A549 (cell line): Measurements from ENCODE around the gene PITPNM3. TPM values are rescaled to one million over a fixed set of nuclear protein-coding genes. Genes with fewer than 3 reads are reported as not detected.

Experiments used
- ATAC-seq, 2 experiments: fragments of 200-7000 bp in 1 of 2; fragments of >200 bp in 1 of 2; cut with Nextera tagmentation in 1 of 2; cut with Tn5 transposase in 1 of 2; 3 replicates each; pipeline versions ENCODE4 v1.8.0 to v1.9.1; 2018 to 2020; ENCODE audit warnings: mild to moderate bottlenecking in 1 of 2, moderate library complexity in 1 of 2
- CTCF ChIA-PET: fragments of 300-600 bp; sonication (Branson Sonifier 250); formaldehyde crosslinking; extraction: SDS; loops from one replicate; lab custom pipeline; 2021; ENCODE audit warnings: antibody characterized with exemption, inconsistent platforms; lab: Yijun Ruan, JAX
- POLR2A ChIA-PET: fragments of 350-600 bp; formaldehyde crosslinking; extraction: SDS; loops from one replicate; lab custom pipeline; 2021; ENCODE audit warnings: antibody characterized with exemption, inconsistent platforms; lab: Yijun Ruan, JAX
- DNase-seq, 2 experiments: peaks; one replicate each; pipeline versions ENCODE4 v3.0.0 to v3.0.0-alpha.2; 2011 to 2016; ENCODE audit warnings: low read depth in 1 of 2, low spot score in 1 of 2
- FAIRE-seq: peaks from 2 replicates; lab custom pipeline; 2011; peaks lifted over from hg19 to GRCh38; lab: Jason Lieb, UNC
- H3K27ac ChIP-seq, 2 experiments: fragments of >200 bp; sonication (Bioruptor Twin); formaldehyde crosslinking; 3 replicates each; pipeline ENCODE4 v1.5.1; 2016 to 2017
- H3K4me1 ChIP-seq: fragments of >200 bp; sonication (Bioruptor Twin); formaldehyde crosslinking; 3 replicates; pipeline ENCODE4 v1.6.1; 2016
- H3K4me2 ChIP-seq: fragments of >200 bp; sonication (Bioruptor Twin); formaldehyde crosslinking; 3 replicates; pipeline ENCODE4 v1.6.1; 2016
- H3K4me3 ChIP-seq: fragments of >200 bp; sonication (Bioruptor Twin); formaldehyde crosslinking; 3 replicates; pipeline ENCODE4 v1.5.1; 2016
- H3K9me3 ChIP-seq: fragments of >200 bp; sonication (Bioruptor Twin); formaldehyde crosslinking; 3 replicates; pipeline ENCODE4 v1.6.1; 2016
- ATOH8 ChIP-seq: fragments of 250-450 bp; sonication (Bioruptor Pico); IDR thresholded peaks from 2 replicates; pipeline ENCODE4 v1.5.0; 2020; ENCODE audit warnings: low read depth, mild to moderate bottlenecking, moderate library complexity
- CBX2 ChIP-seq: fragments of 200-600 bp; sonication (generic); IDR thresholded peaks from 2 replicates; pipeline ENCODE4 v1.6.1; 2016; ENCODE audit warnings: low read depth, mild to moderate bottlenecking, borderline replicate concordance
- CEBPB ChIP-seq, 2 experiments: fragments of >200 bp in 1 of 2; sonication (Bioruptor Twin) in 1 of 2; formaldehyde crosslinking in 1 of 2; IDR thresholded peaks; 2 replicates each; pipeline ENCODE4 v1.6.1; 2012 to 2016
- CHD2 ChIP-seq: fragments of 150-350 bp; IDR thresholded peaks from 2 replicates; pipeline ENCODE4 v1.6.1; 2014; ENCODE audit warnings: low read length; ENCODE audit not compliant: partially characterized antibody
- EP300 ChIP-seq, 2 experiments: fragments of >200 bp; sonication (Bioruptor Twin); formaldehyde crosslinking; IDR thresholded peaks; 2 replicates in 1 of 2; 3 replicates in 1 of 2; pipeline ENCODE4 v1.6.1; 2016 to 2017
- ESRRA ChIP-seq: fragments of 150-350 bp; IDR thresholded peaks from 2 replicates; pipeline ENCODE4 v1.6.1; 2014; ENCODE audit warnings: mild to moderate bottlenecking, low read length, borderline replicate concordance
- FOSB ChIP-seq: fragments of 250-450 bp; sonication (Bioruptor Pico); IDR thresholded peaks from 2 replicates; pipeline ENCODE4 v1.5.0; 2020; ENCODE audit warnings: mild to moderate bottlenecking, moderate library complexity
- HDAC2 ChIP-seq: fragments of 200-600 bp; sonication (generic); IDR thresholded peaks from 2 replicates; pipeline ENCODE4 v1.6.1; 2016
- HES2 ChIP-seq: fragments of >200 bp; sonication (Bioruptor Twin); formaldehyde crosslinking; IDR thresholded peaks from 2 replicates; pipeline ENCODE4 v1.6.1; 2016
- HEYL ChIP-seq: fragments of 250-450 bp; sonication (Bioruptor Pico); IDR thresholded peaks from 2 replicates; pipeline ENCODE4 v1.8.0; 2021; ENCODE audit warnings: mild to moderate bottlenecking, moderate library complexity
- HOXA7 ChIP-seq: fragments of 250-450 bp; sonication (Bioruptor Pico); IDR thresholded peaks from 2 replicates; pipeline ENCODE4 v1.5.0; 2020; ENCODE audit warnings: mild to moderate bottlenecking, moderate library complexity
- HOXB5 ChIP-seq: fragments of 250-450 bp; sonication (Bioruptor Pico); IDR thresholded peaks from 2 replicates; pipeline ENCODE4 v1.5.0; 2020; ENCODE audit warnings: mild to moderate bottlenecking, moderate library complexity
- JUN ChIP-seq, 2 experiments: fragments of >200 bp; sonication (Bioruptor Twin); formaldehyde crosslinking; IDR thresholded peaks; 2 replicates in 1 of 2; 3 replicates in 1 of 2; pipeline ENCODE4 v1.6.1; 2016 to 2017
- KDM5A ChIP-seq: fragments of 200-600 bp; sonication (generic); IDR thresholded peaks from 2 replicates; pipeline ENCODE4 v1.6.1; 2016; ENCODE audit warnings: antibody characterized with exemption, mild to moderate bottlenecking
- MAX ChIP-seq: IDR thresholded peaks from 2 replicates; pipeline ENCODE4 v1.6.1; 2012
- NFE2L2 ChIP-seq: fragments of 150-350 bp; conservative IDR thresholded peaks from 2 replicates; pipeline ENCODE4 v1.6.1; 2014; ENCODE audit warnings: low read length
- NPAS2 ChIP-seq: fragments of 250-450 bp; sonication (Bioruptor Pico); IDR thresholded peaks from 2 replicates; pipeline ENCODE4 v1.8.0; 2022; ENCODE audit warnings: mild to moderate bottlenecking, moderate library complexity, borderline replicate concordance
- NR3C1 ChIP-seq: fragments of >200 bp; sonication (Bioruptor Twin); formaldehyde crosslinking; IDR thresholded peaks from 3 replicates; pipeline ENCODE4 v1.6.1; 2017
- RARB ChIP-seq: fragments of 250-450 bp; sonication (Bioruptor Pico); IDR thresholded peaks from 2 replicates; pipeline ENCODE4 v1.8.0; 2021; ENCODE audit warnings: mild to moderate bottlenecking, moderate library complexity
- RCOR1 ChIP-seq: fragments of 150-350 bp; IDR thresholded peaks from 2 replicates; pipeline ENCODE4 v1.6.1; 2014; ENCODE audit warnings: antibody characterized with exemption, low read length, low read depth
- REST ChIP-seq: fragments of 200-600 bp; sonication (generic); IDR thresholded peaks from 2 replicates; pipeline ENCODE4 v1.6.1; 2016; ENCODE audit warnings: antibody characterized with exemption, mild to moderate bottlenecking, moderate library complexity
- RFX5 ChIP-seq: fragments of 450-650 bp; IDR thresholded peaks from 2 replicates; pipeline ENCODE4 v1.7.1; 2014; ENCODE audit warnings: antibody characterized with exemption, mild to moderate bottlenecking, moderate library complexity
- SREBF2 ChIP-seq: fragments of 450-650 bp; IDR thresholded peaks from 2 replicates; pipeline ENCODE4 v1.6.1; 2014; ENCODE audit warnings: mild to moderate bottlenecking, moderate library complexity
- TFCP2L1 ChIP-seq: fragments of 250-450 bp; sonication (Bioruptor Pico); IDR thresholded peaks from 2 replicates; pipeline ENCODE4 v1.5.0; 2021; ENCODE audit warnings: mild to moderate bottlenecking
- TP53 ChIP-seq: fragments of 250-450 bp; sonication (Bioruptor Pico); IDR thresholded peaks from 2 replicates; pipeline ENCODE4 v1.5.0; 2021; ENCODE audit warnings: mild to moderate bottlenecking, moderate library complexity
- ZFP36 ChIP-seq: fragments of 450-650 bp; IDR thresholded peaks from 2 replicates; pipeline ENCODE4 v1.6.1; 2014; ENCODE audit warnings: borderline replicate concordance; ENCODE audit not compliant: partially characterized antibody
- WGBS: methylation state at CpG from one replicate; pipeline ENCODE4 v1.1.6; 2017; ENCODE audit errors: missing lambda C conversion rate; 5-methylcytosine and 5-hydroxymethylcytosine counted together
- polyA plus RNA-seq, 4 experiments: library from polyadenylated mRNA; depleted of rRNA in 3 of 4; stranded (reverse); fragments of >200 nt; fragmentation: RNase III in 1 of 4; extraction: RNeasy Plus Mini Kit Qiagen cat#74134 plus additional on column Dnase treatment in 1 of 4; gene quantifications; 2 replicates in 3 of 4; 3 replicates in 1 of 4; pipeline ENCODE4 v1.2.3, GENCODE V29; 2011 to 2017

PITPNM3 gene
- polyA plus RNA-seq, 2 of the 4 experiments (the other 2 are of a cell fraction), result 0.80 to 2.2 TPM

GRCh38 chr17:6470146-6470718, 86.1 kb downstream of the PITPNM3 start:
- 91% methylated on average over 24 of the region's 24 CpGs for WGBS
- ChIA-PET CTCF (interaction anchor here (0.7 to 6.9 kb wide), 16 partner anchors 9 to 383 kb away, joined by 3 to 105 read pairs (median 38); no protein-coding TSS in a partner anchor), POLR2A (interaction anchor here (0.6 kb wide), 1 partner anchor 165 kb away, joined by 3 read pairs; no protein-coding TSS in a partner anchor)
- Histone ChIP-seq H3K9me3 (0 out of 3 replicates have a peak, but pooled peaks cover 5% of the 10 kb centered on the region), H3K27ac (no peak overlapping the region), H3K4me1 (peaks cover 24% of the 10 kb centered on the region), H3K4me3 (no peak overlapping the region), H3K4me2 (no peak overlapping the region)
- DNase-seq (no peak), ATAC-seq (no peak), FAIRE-seq (no peak)
- TF ChIP-seq CEBPB (IDR thresholded peaks at IDR 0.05), result no peak
- TF ChIP-seq RARB (CRISPR knock-in tag), result no peak
- no peak for TF ChIP-seq FOSB (CRISPR knock-in tag)
- no peak for TF ChIP-seq RFX5
- TF ChIP-seq TFCP2L1 (CRISPR knock-in tag), result no peak
- no peak for TF ChIP-seq CHD2
- no peak for TF ChIP-seq ATOH8
- no peak for TF ChIP-seq ZFP36
- no peak for TF ChIP-seq TP53 (CRISPR knock-in tag)
- TF ChIP-seq EP300 (IDR thresholded peaks at IDR 0.05), result no peak
- no peak for TF ChIP-seq REST
- no peak for TF ChIP-seq SREBF2
- no peak for TF ChIP-seq HOXB5 (CRISPR knock-in tag)
- no peak for TF ChIP-seq HES2
- no peak for TF ChIP-seq HDAC2
- TF ChIP-seq NPAS2 (CRISPR knock-in tag), result no peak
- no peak for TF ChIP-seq RCOR1
- no peak for TF ChIP-seq NR3C1
- TF ChIP-seq KDM5A, result no peak

GRCh38 chr17:6468051-6468790, 88.1 kb downstream of the PITPNM3 start:
- DNase-seq (no peak), FAIRE-seq (no peak), ATAC-seq (no peak)
- ChIA-PET CTCF (interaction anchor here (0.5 to 1.7 kb wide), 7 partner anchors 14 to 553 kb away, joined by 3 to 5 read pairs (median 3); no protein-coding TSS in a partner anchor), POLR2A (no interaction called here)
- Histone ChIP-seq H3K4me1 (peaks cover 24% of the 10 kb centered on the region), H3K9me3 (0 out of 3 replicates have a peak, but pooled peaks cover 5% of the 10 kb centered on the region), H3K4me3 (no peak overlapping the region), H3K27ac (no peak overlapping the region), H3K4me2 (no peak overlapping the region)
- 85% methylated on average over 23 of the region's 23 CpGs for WGBS
- TF ChIP-seq FOSB (CRISPR knock-in tag) (no peak), HEYL (CRISPR knock-in tag) (no peak), MAX (no peak), CHD2 (no peak), REST (no peak), HOXB5 (CRISPR knock-in tag) (no peak), HES2 (no peak), KDM5A (no peak), ESRRA (no peak), JUN (IDR thresholded peaks at IDR 0.05) (no peak), HOXA7 (no peak), CBX2 (no peak), NFE2L2 (no peak), ATOH8 (no peak), NPAS2 (CRISPR knock-in tag) (no peak)
